CD4-positive, alpha-beta T cell (primary cell): ENCODE data around the gene SH3RF1. TPM values are rescaled to one million over a fixed set of nuclear protein-coding genes. Genes with fewer than 3 reads are reported as not detected.

Experiments
- ATAC-seq: fragments of 200-7000 bp; cut with Tn5 transposase; one replicate; pipeline ENCODE4 v1.10.0; 2022; ENCODE audit warnings: mild to moderate bottlenecking; ENCODE audit not compliant: poor library complexity
- CTCF ChIA-PET: fragments of 350-600 bp; sonication (Branson Sonifier 250); formaldehyde crosslinking; loops from one replicate; lab custom pipeline; 2021; ENCODE audit warnings: antibody characterized with exemption, inconsistent platforms; lab: Charles Lee
- POLR2A ChIA-PET: fragments of 350-600 bp; sonication (Branson Sonifier 250); formaldehyde crosslinking; loops from one replicate; lab custom pipeline; 2021; ENCODE audit warnings: antibody characterized with exemption, inconsistent platforms; lab: Charles Lee
- DNase-seq, 14 experiments: peaks; one replicate each; pipeline ENCODE4 v3.0.0-alpha.2; 2013 to 2020; ENCODE audit warnings: mixed read lengths in 2 of 14
- H3K27ac ChIP-seq, 2 donors: one replicate each; pipeline versions ENCODE4 v1.5.1 to v1.7.0; 2013; ENCODE audit warnings: low read length in 2 of 2, low read depth in 1 of 2, mild to moderate bottlenecking in 1 of 2
- H3K27me3 ChIP-seq, 2 experiments: 1 replicate in 1 of 2; 2 replicates in 1 of 2; pipeline versions ENCODE4 v1.6.1 to v1.7.0; 2013; ENCODE audit warnings: low read length in 2 of 2, control low read depth in 1 of 2, mild to moderate bottlenecking in 1 of 2, moderate library complexity in 1 of 2; ENCODE audit not compliant: insufficient read depth in 2 of 2, control insufficient read depth in 1 of 2
- H3K36me3 ChIP-seq: one replicate; pipeline ENCODE4 v1.6.1; 2013; ENCODE audit warnings: low read length, control low read depth; ENCODE audit not compliant: insufficient read depth
- H3K4me1 ChIP-seq: one replicate; pipeline ENCODE4 v1.6.1; 2013; ENCODE audit warnings: low read length, control low read depth; ENCODE audit not compliant: insufficient read depth
- H3K4me3 ChIP-seq: one replicate; pipeline ENCODE4 v1.5.1; 2013; ENCODE audit warnings: mild to moderate bottlenecking, low read length, moderate library complexity
- H3K9me3 ChIP-seq, 2 experiments: 1 replicate in 1 of 2; 2 replicates in 1 of 2; pipeline versions ENCODE4 v1.6.1 to v1.7.0; 2013; ENCODE audit warnings: low read length in 2 of 2, mild to moderate bottlenecking in 2 of 2, control low read depth in 1 of 2, moderate library complexity in 1 of 2; ENCODE audit not compliant: control insufficient read depth in 1 of 2, insufficient read depth in 1 of 2
- H3K27ac Mint-ChIP-seq: one replicate; pipeline ENCODE4 v1.8.0; 2020; ENCODE audit warnings: mixed read lengths
- H3K27me3 Mint-ChIP-seq: one replicate; pipeline ENCODE4 v1.8.0; 2021; ENCODE audit warnings: mixed read lengths
- H3K36me3 Mint-ChIP-seq: one replicate; pipeline ENCODE4 v1.8.0; 2021; ENCODE audit warnings: low read depth, mixed read lengths
- H3K4me1 Mint-ChIP-seq: one replicate; pipeline ENCODE4 v1.8.0; 2021; ENCODE audit warnings: low read depth, mixed read lengths
- H3K4me3 Mint-ChIP-seq: one replicate; pipeline ENCODE4 v1.8.0; 2020; ENCODE audit warnings: mild to moderate bottlenecking, mixed read lengths
- H3K9me3 Mint-ChIP-seq: one replicate; pipeline ENCODE4 v1.8.0; 2020; ENCODE audit warnings: mixed read lengths
- CTCF ChIP-seq: fragments of 200-600 bp; IDR thresholded peaks from one replicate; pipeline ENCODE4 v1.8.0; 2022; ENCODE audit warnings: antibody characterized with exemption, mild to moderate bottlenecking
- intact Hi-C, 2 experiments: fragments of 100-400 bp; cut with DNase I in 1 of 2; cut with micrococcal nuclease in 1 of 2; formaldehyde crosslinking; loops; one replicate each; pipeline versions ENCODE4 v1.15.1 to v1.9.0; 2023 to 2025; cut with DNase I, micrococcal nuclease
- total RNA-seq, 174 experiments: library from RNA in 2 of 174; stranded (reverse) in 2 of 174; gene quantifications; one replicate each; pipeline ENCODE4 v1.2.3 and lab custom pipeline; 2021 to 2026

The SH3RF1 gene
- total RNA-seq, 2 experiments from 2014 or later: 0.25 TPM; not detected in 1

GRCh38 chr4:169116270-169116901 lies 154.4 kb downstream of the SH3RF1 start:
- no peaks in the 10 kb centered on the region for H3K27me3 ChIP-seq
- ChIA-PET POLR2A (no interaction called here), CTCF (no interaction called here)
- no peak overlapping the region for H3K4me3 ChIP-seq
- no peaks in the 10 kb centered on the region for H3K36me3 ChIP-seq
- TF ChIP-seq CTCF: no peak
- H3K4me1 ChIP-seq: no peaks in the 10 kb centered on the region
- Mint-ChIP-seq H3K4me3 (no peak overlapping the region), H3K9me3 (no peaks in the 10 kb centered on the region), H3K27me3 (no peaks in the 10 kb centered on the region), H3K27ac (no peak overlapping the region), H3K36me3 (no peaks in the 10 kb centered on the region), H3K4me1 (no peaks in the 10 kb centered on the region)
- H3K9me3 ChIP-seq: no peaks in the 10 kb centered on the region
- ATAC-seq (no peak), DNase-seq (no peak)
- intact Hi-C loops: no loop called here
- H3K27ac ChIP-seq: no peak overlapping the region

- Histone ChIP-seq H3K4me3 (no peak overlapping the region), H3K27ac (no peak overlapping the region), H3K27me3 (no peaks in the 10 kb centered on the region), H3K4me1 (no peaks in the 10 kb centered on the region), H3K9me3 (no peaks in the 10 kb centered on the region), H3K36me3 (no peaks in the 10 kb centered on the region)
- no peak for ATAC-seq
- Mint-ChIP-seq H3K27me3 (no peaks in the 10 kb centered on the region), H3K36me3 (no peaks in the 10 kb centered on the region), H3K9me3 (no peaks in the 10 kb centered on the region), H3K4me1 (no peaks in the 10 kb centered on the region), H3K4me3 (no peak overlapping the region), H3K27ac (no peak overlapping the region)
- CTCF ChIA-PET: no interaction called here
- POLR2A ChIA-PET: no interaction called here
- TF ChIP-seq CTCF: no peak
- no peak for DNase-seq
- intact Hi-C loops: no loop called here
Measured at GRCh38 chr4:169115897-169116254, 154.9 kb downstream of the SH3RF1 start.

DNA sequence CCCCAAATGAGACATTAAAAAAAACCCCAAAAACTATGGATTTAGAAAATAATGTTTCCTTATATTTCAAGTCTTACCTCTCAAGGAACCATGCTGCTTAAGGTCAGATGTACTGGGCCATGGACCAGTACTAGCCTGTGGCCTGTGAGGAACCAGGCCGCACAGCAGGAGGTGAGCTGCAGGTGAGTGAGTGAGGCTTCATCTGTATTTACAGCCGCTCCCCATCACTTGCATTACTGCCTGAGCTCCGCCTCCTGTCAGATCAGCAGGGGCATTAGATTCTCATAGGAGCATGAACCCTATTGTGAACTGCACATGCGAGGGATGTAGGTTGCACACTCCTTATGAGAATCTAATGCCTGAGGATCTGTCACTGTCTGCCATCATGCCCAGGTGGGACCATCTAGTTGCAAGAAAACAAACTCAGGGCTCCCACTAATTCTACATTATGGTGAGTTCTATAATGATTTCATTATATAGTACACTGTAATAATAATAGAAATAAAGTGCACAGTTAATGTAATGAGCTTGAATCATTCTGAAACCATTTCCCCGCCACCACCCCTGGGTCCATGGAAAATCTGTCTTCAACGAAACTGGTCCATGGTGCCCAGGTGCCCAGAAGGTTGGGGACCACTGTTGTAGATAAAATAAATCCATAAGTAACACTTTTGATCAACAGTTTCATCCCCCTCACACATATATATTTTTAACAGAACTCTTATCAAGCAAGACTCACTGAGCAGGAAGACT lies 155.4 kb downstream of the SH3RF1 start:
- no peaks in the 10 kb centered on the region for H3K27me3 Mint-ChIP-seq
- no peak for TF ChIP-seq CTCF
- H3K27ac ChIP-seq: no peak overlapping the region
- no peak overlapping the region for H3K4me3 ChIP-seq
- POLR2A ChIA-PET: no interaction called here
- CTCF ChIA-PET: no interaction called here
- no peaks in the 10 kb centered on the region for H3K36me3 ChIP-seq
- H3K4me1 ChIP-seq: no peaks in the 10 kb centered on the region
- H3K36me3 Mint-ChIP-seq: no peaks in the 10 kb centered on the region
- H3K9me3 Mint-ChIP-seq: no peaks in the 10 kb centered on the region
- intact Hi-C loops: no loop called here
- H3K27ac Mint-ChIP-seq: no peak overlapping the region
- DNase-seq: no peak
- no peaks in the 10 kb centered on the region for H3K4me1 Mint-ChIP-seq
- H3K9me3 ChIP-seq: no peaks in the 10 kb centered on the region
- no peak for ATAC-seq
- no peaks in the 10 kb centered on the region for H3K27me3 ChIP-seq
- no peak overlapping the region for H3K4me3 Mint-ChIP-seq
